HepG2 (cell line): ENCODE measurements around the gene TMEM9B. TPM values are rescaled to one million over a fixed set of nuclear protein-coding genes. Genes with fewer than 3 reads are reported as not detected.

Source experiments
- CREB1 ChIP-seq, 2 experiments: fragments of 450-650 bp in 1 of 2; IDR thresholded peaks; 2 replicates each; pipeline ENCODE4 v1.6.1; 2016 to 2017; ENCODE audit warnings: control low read depth in 1 of 2, mild to moderate bottlenecking in 1 of 2, missing compliant biosample characterization in 1 of 2, missing genetic modification characterization in 1 of 2
- DZIP1 ChIP-seq: sonication (generic); formaldehyde crosslinking; IDR thresholded peaks from 2 replicates; pipeline ENCODE4 v1.5.0; 2020; ENCODE audit warnings: mild to moderate bottlenecking, missing genetic modification reagents
- HDAC1 ChIP-seq: sonication (generic); formaldehyde crosslinking; IDR thresholded peaks from 2 replicates; pipeline ENCODE4 v1.5.1; 2020; ENCODE audit warnings: mild to moderate bottlenecking, missing genetic modification reagents
- MEIS1 ChIP-seq: sonication (generic); formaldehyde crosslinking; IDR thresholded peaks from 2 replicates; pipeline ENCODE4 v1.9.0; 2021; ENCODE audit warnings: mild to moderate bottlenecking, missing genetic modification reagents, moderate library complexity, borderline replicate concordance
- NAIF1 ChIP-seq: sonication (generic); formaldehyde crosslinking; IDR thresholded peaks from 2 replicates; pipeline ENCODE4 v1.5.0; 2020; ENCODE audit warnings: mild to moderate bottlenecking, missing genetic modification reagents, borderline replicate concordance
- POLR2A ChIP-seq, 2 experiments: IDR thresholded peaks; 2 replicates each; pipeline ENCODE4 v1.6.1; 2011; ENCODE audit warnings: low read depth in 2 of 2, low read length in 2 of 2, mild to moderate bottlenecking in 1 of 2, moderate library complexity in 1 of 2; ENCODE audit not compliant: insufficient read depth in 1 of 2
- XRCC5 ChIP-seq: fragments of 200-400 bp; formaldehyde crosslinking; optimal IDR thresholded peaks from 2 replicates; pipeline ENCODE3; 2017; ENCODE audit warnings: mild to moderate bottlenecking, low read length
- ZNF430 ChIP-seq: sonication (generic); formaldehyde crosslinking; IDR thresholded peaks from 2 replicates; pipeline ENCODE4 v1.9.0; 2021; ENCODE audit warnings: mild to moderate bottlenecking, missing genetic modification reagents
- polyA plus RNA-seq, 8 experiments: library from polyadenylated mRNA; depleted of rRNA in 3 of 8; stranded (reverse) in 7 of 8; unstranded in 1 of 8; fragments of >200 nt; fragmentation: Illumina TruSeq in 4 of 8; extraction: Trizol in 4 of 8; gene quantifications; 2 replicates each; pipeline versions ENCODE4 v1.2.1 to v1.2.3, GENCODE V29; 2011 to 2016; ENCODE audit warnings: low read depth in 4 of 8, missing spikeins in 1 of 8, mixed read lengths in 1 of 8; ENCODE audit not compliant: insufficient read depth in 1 of 8
- total RNA-seq, 5 experiments: library from RNA; depleted of rRNA; stranded (reverse); fragments of >200 nt; fragmentation: Illumina TruSeq; extraction: Trizol; gene quantifications; 2 replicates each; pipeline ENCODE4 v1.2.3, GENCODE V29; 2016; ENCODE audit warnings: low read depth in 1 of 5
- TF ChIP-seq, protein P1 (sequence below): sonication (generic); formaldehyde crosslinking; conservative IDR thresholded peaks from 2 replicates; pipeline ENCODE4 v1.4.0; 2020; ENCODE audit warnings: missing genetic modification reagents
- TF ChIP-seq, protein P2 (sequence below): sonication (generic); formaldehyde crosslinking; IDR thresholded peaks from 2 replicates; pipeline ENCODE4 v1.4.0; 2020; ENCODE audit warnings: mild to moderate bottlenecking, missing genetic modification reagents
- TF ChIP-seq, protein P3 (sequence below): sonication (generic); formaldehyde crosslinking; IDR thresholded peaks from 2 replicates; pipeline ENCODE4 v1.8.1; 2023; ENCODE audit warnings: mild to moderate bottlenecking, missing genetic modification reagents

The TMEM9B gene
- total and polyA plus RNA-seq, 2 of the 13 experiments (the other 11 are each of a cell fraction or from before 2014, with no cell fraction given) = 12.4 to 20.8 TPM

DNA sequence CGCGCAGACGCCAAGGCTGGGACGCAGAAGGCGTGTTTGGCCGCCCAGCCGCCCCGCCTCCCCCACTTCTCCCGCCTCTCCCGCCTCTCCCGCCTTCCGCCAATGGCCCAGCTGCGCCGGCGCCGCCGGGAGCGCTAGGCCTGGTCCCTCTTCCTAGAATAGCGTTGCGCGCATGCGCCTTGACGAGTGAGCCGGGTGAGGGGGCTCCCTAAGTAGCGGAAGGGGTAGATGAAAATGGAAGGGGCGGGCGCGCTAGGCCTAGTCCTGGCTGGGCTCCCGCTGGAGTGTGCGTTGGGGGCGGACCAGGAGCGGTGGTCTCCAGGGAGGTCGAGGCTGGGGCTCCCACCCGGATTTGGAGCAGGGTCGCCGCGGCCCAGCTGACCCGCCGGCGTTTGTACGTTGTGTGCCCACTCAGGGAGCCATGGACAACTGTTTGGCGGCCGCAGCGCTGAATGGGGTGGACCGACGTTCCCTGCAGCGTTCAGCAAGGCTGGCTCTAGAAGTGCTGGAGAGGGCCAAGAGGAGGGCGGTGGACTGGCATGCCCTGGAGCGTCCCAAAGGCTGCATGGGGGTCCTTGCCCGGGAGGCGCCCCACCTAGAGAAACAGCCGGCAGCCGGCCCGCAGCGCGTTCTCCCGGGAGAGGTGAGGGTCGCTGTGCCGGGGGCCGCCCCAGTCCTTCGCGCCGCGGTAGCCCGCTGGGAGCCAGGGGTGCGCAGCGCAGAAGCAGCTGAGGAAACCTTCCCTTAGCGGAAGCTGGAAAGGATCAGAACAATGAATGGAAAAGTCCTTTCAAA lies 53.0 kb downstream of the TMEM9B start, which contains the start of gene AKIP1 (continued):
- TF ChIP-seq, protein P1, sequence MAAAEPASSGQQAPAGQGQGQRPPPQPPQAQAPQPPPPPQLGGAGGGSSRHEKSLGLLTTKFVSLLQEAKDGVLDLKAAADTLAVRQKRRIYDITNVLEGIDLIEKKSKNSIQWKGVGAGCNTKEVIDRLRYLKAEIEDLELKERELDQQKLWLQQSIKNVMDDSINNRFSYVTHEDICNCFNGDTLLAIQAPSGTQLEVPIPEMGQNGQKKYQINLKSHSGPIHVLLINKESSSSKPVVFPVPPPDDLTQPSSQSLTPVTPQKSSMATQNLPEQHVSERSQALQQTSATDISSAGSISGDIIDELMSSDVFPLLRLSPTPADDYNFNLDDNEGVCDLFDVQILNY (CRISPR knock-in tag) = 0 out of 2 replicates have a peak, but pooled peaks have one; percentile 47
- TF ChIP-seq CREB1 (IDR thresholded peaks at IDR 0.05) (no peak), CREB1 (CRISPR knock-in tag; IDR thresholded peaks at IDR 0.05) (no peak), HDAC1 (CRISPR knock-in tag) (peak; percentile 58), ZNF430 (CRISPR knock-in tag) (peak; percentile 79; the same call in 1 of the 2 replicates), XRCC5 (no peak), MEIS1 (CRISPR knock-in tag) (no peak), POLR2A (IDR thresholded peaks at IDR 0.05; ENCODE audit: insufficient read depth in 1 of 2, low read depth in 2 of 2, low read length in 2 of 2) (peak; percentile 27 to 82; a peak in 2 of 4 replicates), NAIF1 (peak; percentile 88; the same call in 1 of the 2 replicates), DZIP1 (CRISPR knock-in tag) (peak; percentile 53; the same call in 1 of the 2 replicates)
- TF ChIP-seq, protein P2, sequence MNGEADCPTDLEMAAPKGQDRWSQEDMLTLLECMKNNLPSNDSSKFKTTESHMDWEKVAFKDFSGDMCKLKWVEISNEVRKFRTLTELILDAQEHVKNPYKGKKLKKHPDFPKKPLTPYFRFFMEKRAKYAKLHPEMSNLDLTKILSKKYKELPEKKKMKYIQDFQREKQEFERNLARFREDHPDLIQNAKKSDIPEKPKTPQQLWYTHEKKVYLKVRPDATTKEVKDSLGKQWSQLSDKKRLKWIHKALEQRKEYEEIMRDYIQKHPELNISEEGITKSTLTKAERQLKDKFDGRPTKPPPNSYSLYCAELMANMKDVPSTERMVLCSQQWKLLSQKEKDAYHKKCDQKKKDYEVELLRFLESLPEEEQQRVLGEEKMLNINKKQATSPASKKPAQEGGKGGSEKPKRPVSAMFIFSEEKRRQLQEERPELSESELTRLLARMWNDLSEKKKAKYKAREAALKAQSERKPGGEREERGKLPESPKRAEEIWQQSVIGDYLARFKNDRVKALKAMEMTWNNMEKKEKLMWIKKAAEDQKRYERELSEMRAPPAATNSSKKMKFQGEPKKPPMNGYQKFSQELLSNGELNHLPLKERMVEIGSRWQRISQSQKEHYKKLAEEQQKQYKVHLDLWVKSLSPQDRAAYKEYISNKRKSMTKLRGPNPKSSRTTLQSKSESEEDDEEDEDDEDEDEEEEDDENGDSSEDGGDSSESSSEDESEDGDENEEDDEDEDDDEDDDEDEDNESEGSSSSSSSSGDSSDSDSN (CRISPR knock-in tag) = peak; percentile 91
- TF ChIP-seq, protein P3, sequence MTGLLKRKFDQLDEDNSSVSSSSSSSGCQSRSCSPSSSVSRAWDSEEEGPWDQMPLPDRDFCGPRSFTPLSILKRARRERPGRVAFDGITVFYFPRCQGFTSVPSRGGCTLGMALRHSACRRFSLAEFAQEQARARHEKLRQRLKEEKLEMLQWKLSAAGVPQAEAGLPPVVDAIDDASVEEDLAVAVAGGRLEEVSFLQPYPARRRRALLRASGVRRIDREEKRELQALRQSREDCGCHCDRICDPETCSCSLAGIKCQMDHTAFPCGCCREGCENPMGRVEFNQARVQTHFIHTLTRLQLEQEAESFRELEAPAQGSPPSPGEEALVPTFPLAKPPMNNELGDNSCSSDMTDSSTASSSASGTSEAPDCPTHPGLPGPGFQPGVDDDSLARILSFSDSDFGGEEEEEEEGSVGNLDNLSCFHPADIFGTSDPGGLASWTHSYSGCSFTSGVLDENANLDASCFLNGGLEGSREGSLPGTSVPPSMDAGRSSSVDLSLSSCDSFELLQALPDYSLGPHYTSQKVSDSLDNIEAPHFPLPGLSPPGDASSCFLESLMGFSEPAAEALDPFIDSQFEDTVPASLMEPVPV (CRISPR knock-in tag) = peak; percentile 79
